ENCODE data around the gene FILIP1.
A peak's percentile ranks its signal among the peaks of the same experiment; 100 is the strongest.

The FILIP1 gene

GRCh38 chr6:75376347-75377024 is 117.1 kb downstream of the FILIP1 start:
- no peak overlapping the region for H3K27ac Mint-ChIP-seq
- H3K27me3 Mint-ChIP-seq = peaks cover 9% of the 10 kb centered on the region
- ATAC-seq = no peak
- H3K4me1 Mint-ChIP-seq = no peaks in the 10 kb centered on the region
- no peak overlapping the region for H3K4me3 Mint-ChIP-seq
- no peaks in the 10 kb centered on the region for H3K36me3 Mint-ChIP-seq
- H3K9me3 Mint-ChIP-seq = peaks cover 6% of the 10 kb centered on the region

- Mint-ChIP-seq H3K36me3 (no peaks in the 10 kb centered on the region), H3K27ac (no peak overlapping the region), H3K27me3 (peaks cover 9% of the 10 kb centered on the region), H3K4me3 (no peak overlapping the region), H3K4me1 (no peaks in the 10 kb centered on the region), H3K9me3 (peaks cover 6% of the 10 kb centered on the region)
- ATAC-seq = peak; percentile 39
Observed at GRCh38 chr6:75374961-75375400, 118.6 kb downstream of the FILIP1 start.

GRCh38 chr6:75372884-75373283 is 120.7 kb downstream of the FILIP1 start:
- peaks cover 6% of the 10 kb centered on the region for H3K9me3 Mint-ChIP-seq
- H3K27ac Mint-ChIP-seq = no peak overlapping the region
- no peak overlapping the region for H3K4me3 Mint-ChIP-seq
- H3K4me1 Mint-ChIP-seq = no peaks in the 10 kb centered on the region
- no peaks in the 10 kb centered on the region for H3K36me3 Mint-ChIP-seq
- no peak for ATAC-seq
- peaks cover 9% of the 10 kb centered on the region for H3K27me3 Mint-ChIP-seq

DNA sequence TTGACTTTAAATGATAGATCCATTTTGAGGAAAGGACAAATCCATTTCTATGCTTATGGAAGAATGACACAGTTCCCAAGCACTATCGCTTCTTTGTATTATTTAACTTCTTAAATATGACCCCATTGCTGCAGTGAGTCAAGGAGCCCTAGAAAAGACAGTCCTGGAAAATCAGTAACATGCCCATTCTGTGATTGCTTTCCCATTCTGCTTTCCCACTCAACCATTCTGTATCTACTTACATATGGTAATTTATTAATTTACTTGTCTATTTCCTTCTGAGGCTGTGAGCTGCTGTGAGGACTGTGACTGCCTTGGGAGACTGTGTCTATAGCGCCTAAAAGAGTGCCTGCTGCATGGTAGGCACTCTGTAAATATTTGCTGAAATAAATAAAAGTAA is 123.6 kb downstream of the FILIP1 start:
- Mint-ChIP-seq H3K27ac (no peak overlapping the region), H3K9me3 (peaks cover 6% of the 10 kb centered on the region), H3K36me3 (no peaks in the 10 kb centered on the region), H3K4me1 (no peaks in the 10 kb centered on the region), H3K27me3 (peaks cover 9% of the 10 kb centered on the region), H3K4me3 (no peak overlapping the region)
- no peak for ATAC-seq

DNA sequence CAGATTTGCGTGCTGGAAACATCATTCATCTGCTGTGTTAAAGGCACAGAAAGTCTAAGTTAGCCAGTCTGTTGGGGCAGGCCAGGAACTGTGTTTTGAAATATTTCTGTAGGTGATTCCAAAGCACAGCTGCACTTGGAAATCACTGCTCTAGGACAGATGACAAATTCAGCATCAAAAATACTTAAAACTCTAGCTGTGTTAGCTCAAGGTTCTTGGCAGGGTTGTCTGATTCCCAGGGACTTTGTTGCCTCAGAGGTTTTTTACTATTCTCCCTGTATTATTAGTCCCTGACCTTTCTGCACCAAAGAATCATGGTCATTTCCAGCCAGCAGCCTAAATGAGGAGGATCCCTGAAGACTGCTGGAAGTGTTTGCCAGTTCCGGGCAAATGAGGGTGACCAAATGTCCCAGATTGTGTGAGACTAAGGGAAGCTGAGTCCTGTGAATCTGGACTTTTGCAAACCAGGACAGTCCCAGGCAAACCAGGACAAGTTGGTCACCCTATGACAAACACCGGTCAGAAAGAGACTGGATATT is 124.7 kb downstream of the FILIP1 start:
- no peaks in the 10 kb centered on the region for H3K36me3 Mint-ChIP-seq
- peaks cover 6% of the 10 kb centered on the region for H3K9me3 Mint-ChIP-seq
- no peak overlapping the region for H3K27ac Mint-ChIP-seq

DNA sequence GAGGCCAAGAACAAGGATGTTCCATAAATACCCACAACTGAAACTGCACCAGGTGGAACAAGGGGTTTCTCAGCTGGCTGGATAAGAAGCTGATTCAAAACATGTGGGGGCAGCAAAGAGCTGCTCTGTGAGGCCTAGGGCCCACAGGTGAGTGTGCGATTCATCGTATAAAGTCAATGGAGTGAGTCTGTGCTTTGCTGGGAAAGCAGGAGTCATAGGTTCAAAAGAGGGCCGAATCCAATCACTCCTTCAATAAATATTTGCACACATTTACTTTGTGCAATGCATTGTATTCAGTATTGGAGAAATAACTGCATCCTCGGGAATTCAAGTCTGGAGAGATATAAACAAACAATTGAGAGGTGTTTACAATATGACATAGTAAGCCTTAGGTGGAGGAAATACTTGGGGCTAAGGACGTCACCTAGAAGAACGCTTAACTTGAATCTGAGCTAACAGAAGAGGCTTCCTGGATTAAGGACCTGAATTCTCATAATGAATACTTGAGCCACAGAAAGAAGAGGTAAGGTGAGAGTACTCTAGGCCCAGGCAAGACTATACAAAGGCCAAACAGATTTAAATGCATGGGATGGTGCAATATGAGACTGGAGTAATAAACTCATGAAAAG is 125.3 kb downstream of the FILIP1 start:
- no peak for ATAC-seq
- Mint-ChIP-seq H3K36me3 (no peaks in the 10 kb centered on the region), H3K4me1 (no peaks in the 10 kb centered on the region), H3K27me3 (peaks cover 7% of the 10 kb centered on the region), H3K9me3 (peaks cover 6% of the 10 kb centered on the region), H3K27ac (no peak overlapping the region), H3K4me3 (no peak overlapping the region)

More for the DNA sequence above, 124.7 kb downstream of the FILIP1 start:
- no peaks in the 10 kb centered on the region for H3K4me1 Mint-ChIP-seq
- H3K27me3 Mint-ChIP-seq = peaks cover 9% of the 10 kb centered on the region
- H3K4me3 Mint-ChIP-seq = no peak overlapping the region
- no peak for ATAC-seq

DNA sequence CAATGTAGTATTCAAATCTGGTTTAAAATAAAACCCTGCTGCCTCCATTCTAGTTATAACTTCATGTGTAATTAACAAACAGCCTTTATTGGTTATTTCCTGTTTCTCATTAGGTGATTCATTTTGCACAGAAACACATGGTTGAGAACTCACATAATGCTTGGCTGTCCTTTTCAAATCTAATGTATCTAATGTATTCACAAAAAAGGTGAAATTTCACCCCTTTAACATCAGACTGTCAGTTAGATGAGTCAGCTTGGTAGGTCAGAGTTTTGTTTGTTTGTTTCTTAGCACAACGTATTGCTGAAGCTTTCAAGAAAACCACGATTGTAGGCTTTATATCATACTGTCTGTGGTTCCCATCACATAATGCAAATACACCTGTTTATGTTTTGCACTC is 130.3 kb downstream of the FILIP1 start:
- H3K27me3 Mint-ChIP-seq = peaks cover 2% of the 10 kb centered on the region

DNA sequence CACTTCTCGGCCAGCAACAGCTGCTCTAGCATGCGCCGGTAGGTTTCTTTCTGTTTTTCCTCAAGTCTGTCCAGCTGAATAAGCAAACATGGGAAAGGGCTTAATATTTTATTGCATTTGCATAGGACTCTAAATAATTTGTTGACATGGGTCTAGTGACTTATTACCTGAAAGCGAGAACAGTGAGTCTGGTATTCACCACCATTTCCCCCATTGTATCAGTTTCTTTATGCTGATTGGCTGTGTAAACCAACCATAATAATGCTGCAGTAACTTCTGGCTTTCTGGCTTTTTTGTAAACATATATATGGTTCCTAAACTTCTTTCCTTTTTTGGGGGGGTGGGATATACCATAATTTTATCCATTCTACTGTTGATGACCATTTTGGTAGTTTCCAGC is 140.0 kb downstream of the FILIP1 start:
- H3K27me3 Mint-ChIP-seq = peaks cover 32% of the 10 kb centered on the region
- peaks cover 6% of the 10 kb centered on the region for H3K4me1 Mint-ChIP-seq
- H3K4me3 Mint-ChIP-seq = no peak overlapping the region
- H3K36me3 Mint-ChIP-seq = no peaks in the 10 kb centered on the region
- H3K9me3 Mint-ChIP-seq = no peaks in the 10 kb centered on the region
- no peak overlapping the region for H3K27ac Mint-ChIP-seq
- no peak for ATAC-seq

More for the DNA sequence above, 130.3 kb downstream of the FILIP1 start:
- ATAC-seq = no peak
- no peaks in the 10 kb centered on the region for H3K9me3 Mint-ChIP-seq
- no peak overlapping the region for H3K4me3 Mint-ChIP-seq
- no peaks in the 10 kb centered on the region for H3K36me3 Mint-ChIP-seq
- no peak overlapping the region for H3K27ac Mint-ChIP-seq
- no peaks in the 10 kb centered on the region for H3K4me1 Mint-ChIP-seq

DNA sequence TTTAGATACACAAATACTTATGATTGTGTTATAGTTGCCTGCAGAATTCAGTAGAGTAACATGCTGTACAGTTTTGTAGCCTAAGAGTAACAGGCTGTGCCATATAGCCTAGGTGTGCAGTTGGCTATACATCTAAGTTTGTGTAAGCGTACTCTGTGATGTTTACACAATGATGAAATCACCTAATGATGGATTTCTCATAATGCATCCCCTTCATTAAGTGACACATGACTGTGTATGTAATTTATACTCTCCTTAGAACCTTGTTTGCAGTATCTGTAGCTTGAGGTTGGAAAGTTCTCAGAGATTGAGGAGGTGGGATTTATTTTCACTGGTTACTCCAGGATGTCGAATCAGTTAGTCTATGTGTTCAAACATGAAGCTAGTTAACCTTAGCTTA is 142.0 kb downstream of the FILIP1 start:
- no peak for ATAC-seq
- H3K9me3 Mint-ChIP-seq = no peaks in the 10 kb centered on the region
- no peak overlapping the region for H3K27ac Mint-ChIP-seq
- no peak overlapping the region for H3K4me3 Mint-ChIP-seq
- H3K4me1 Mint-ChIP-seq = peaks cover 6% of the 10 kb centered on the region
- peaks cover 36% of the 10 kb centered on the region for H3K27me3 Mint-ChIP-seq
- H3K36me3 Mint-ChIP-seq = no peaks in the 10 kb centered on the region

- H3K27me3 Mint-ChIP-seq = peaks cover 36% of the 10 kb centered on the region
- no peak for ATAC-seq
- H3K36me3 Mint-ChIP-seq = no peaks in the 10 kb centered on the region
Observed at GRCh38 chr6:75350808-75351207, 142.8 kb downstream of the FILIP1 start.

DNA sequence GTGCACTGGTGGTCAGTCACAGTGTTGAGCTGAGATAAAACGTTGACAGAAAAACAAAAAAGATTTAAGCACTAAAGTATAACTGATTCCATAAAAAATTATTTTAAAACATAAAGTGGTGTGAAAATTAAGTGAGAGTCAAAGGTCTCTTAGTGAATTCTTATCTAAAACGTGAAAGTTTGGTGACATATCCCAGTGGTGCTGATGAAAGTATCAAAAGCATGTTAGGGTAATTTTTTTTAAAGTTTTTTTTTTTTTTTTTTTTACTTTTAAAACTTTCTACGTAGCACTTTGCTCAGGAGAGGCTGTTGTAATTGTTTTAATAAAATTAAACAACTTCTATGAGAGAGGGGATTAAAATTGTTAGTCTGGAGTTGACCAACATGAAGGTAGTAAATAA is 143.4 kb downstream of the FILIP1 start:
- Mint-ChIP-seq H3K36me3 (no peaks in the 10 kb centered on the region), H3K4me3 (no peak overlapping the region), H3K4me1 (peaks cover 6% of the 10 kb centered on the region), H3K9me3 (no peaks in the 10 kb centered on the region), H3K27ac (no peak overlapping the region), H3K27me3 (peaks cover 36% of the 10 kb centered on the region)
- ATAC-seq = no peak

More at GRCh38 chr6:75350808-75351207, 142.8 kb downstream of the FILIP1 start:
- Mint-ChIP-seq H3K4me3 (no peak overlapping the region), H3K9me3 (no peaks in the 10 kb centered on the region), H3K27ac (no peak overlapping the region), H3K4me1 (peaks cover 6% of the 10 kb centered on the region)

- ATAC-seq = no peak
- Mint-ChIP-seq H3K9me3 (no peaks in the 10 kb centered on the region), H3K27me3 (peaks cover 36% of the 10 kb centered on the region), H3K4me3 (no peak overlapping the region), H3K4me1 (peaks cover 6% of the 10 kb centered on the region), H3K36me3 (no peaks in the 10 kb centered on the region), H3K27ac (no peak overlapping the region)
Observed at GRCh38 chr6:75349262-75349984, 144.2 kb downstream of the FILIP1 start.

GRCh38 chr6:75348882-75349261 is 144.7 kb downstream of the FILIP1 start:
- no peak for ATAC-seq
- Mint-ChIP-seq H3K27me3 (peaks cover 35% of the 10 kb centered on the region), H3K9me3 (no peaks in the 10 kb centered on the region), H3K4me1 (peaks cover 6% of the 10 kb centered on the region), H3K4me3 (no peak overlapping the region), H3K27ac (no peak overlapping the region), H3K36me3 (no peaks in the 10 kb centered on the region)

GRCh38 chr6:75347898-75348610 is 145.5 kb downstream of the FILIP1 start:
- H3K4me1 Mint-ChIP-seq = peaks cover 6% of the 10 kb centered on the region
- H3K27ac Mint-ChIP-seq = no peak overlapping the region
- H3K27me3 Mint-ChIP-seq = peaks cover 27% of the 10 kb centered on the region
- H3K9me3 Mint-ChIP-seq = no peaks in the 10 kb centered on the region
- no peak for ATAC-seq
- H3K4me3 Mint-ChIP-seq = no peak overlapping the region
- no peaks in the 10 kb centered on the region for H3K36me3 Mint-ChIP-seq

DNA sequence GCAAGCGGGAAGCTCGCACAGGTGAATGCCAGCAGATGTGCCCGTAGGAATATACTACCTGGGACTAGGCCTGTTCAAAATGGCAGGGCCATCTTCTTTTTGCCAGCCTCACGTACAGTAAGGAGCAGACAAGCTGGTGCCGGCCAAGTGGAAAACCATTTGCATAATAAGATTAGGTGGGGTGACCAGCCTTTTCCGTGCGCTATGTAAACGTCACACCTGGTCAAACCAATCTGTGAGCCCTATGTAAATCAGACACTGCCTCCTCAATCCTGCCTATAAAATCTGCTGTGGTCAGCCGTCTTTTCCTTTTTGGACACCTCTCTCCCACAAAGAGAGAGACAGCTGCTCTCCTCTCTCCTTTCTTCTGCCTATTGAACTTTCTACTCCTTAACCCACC is 148.2 kb downstream of the FILIP1 start:
- Mint-ChIP-seq H3K4me1 (peaks cover 6% of the 10 kb centered on the region), H3K4me3 (no peak overlapping the region), H3K9me3 (no peaks in the 10 kb centered on the region), H3K27me3 (peaks cover 27% of the 10 kb centered on the region), H3K36me3 (no peaks in the 10 kb centered on the region), H3K27ac (no peak overlapping the region)
- no peak for ATAC-seq
